Measurements from ENCODE around the gene STAT5B.
"Not testable (repeated sequence)": the region's sequence is repeated elsewhere in the genome, so short reads cannot be mapped to it uniquely, and the experiment has no call there.

STAT5B gene

DNA sequence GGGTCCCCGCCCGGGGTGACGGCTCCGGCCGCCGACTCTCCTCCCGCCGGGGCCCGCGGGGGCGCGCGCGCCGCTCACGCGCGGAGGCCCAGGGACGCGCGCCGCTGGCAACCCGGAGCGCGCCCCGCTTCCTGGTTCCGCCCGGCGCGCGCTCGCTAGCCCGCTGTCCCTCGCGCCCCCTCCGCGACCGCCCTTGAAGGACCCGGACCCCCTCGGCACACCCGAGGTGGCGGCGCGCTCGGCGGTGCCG is at the start of gene STAT5B:
STAT5B (minus strand) TSS at position 33 of the 250 bp plus-strand sequence. CDS start 44,264 bp downstream, outside the sequence.
- peak; percentile 88 for DNase-seq (ENCODE audit: low spot score)

DNA sequence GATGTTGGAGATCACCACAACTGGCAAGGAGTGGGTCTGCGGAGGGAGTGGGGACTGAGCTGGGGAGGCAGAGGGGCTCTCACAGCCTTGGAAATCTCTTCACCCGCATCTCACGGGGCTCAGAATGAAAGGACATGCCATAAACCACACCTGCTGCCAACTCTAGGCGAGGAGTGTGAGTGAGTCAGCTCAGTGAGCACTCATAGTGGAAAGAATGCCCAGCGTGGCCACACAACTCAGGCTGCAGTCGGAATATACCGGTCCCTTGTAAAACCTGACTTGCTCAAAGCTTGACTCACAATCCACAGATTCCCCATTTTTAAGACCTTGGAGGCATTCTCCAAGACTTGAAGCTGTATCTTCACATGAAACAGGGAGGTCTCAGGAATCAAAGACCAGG is 48.8 kb upstream of the STAT5B start:
- DNase-seq (ENCODE audit: low spot score) = no peak

DNA sequence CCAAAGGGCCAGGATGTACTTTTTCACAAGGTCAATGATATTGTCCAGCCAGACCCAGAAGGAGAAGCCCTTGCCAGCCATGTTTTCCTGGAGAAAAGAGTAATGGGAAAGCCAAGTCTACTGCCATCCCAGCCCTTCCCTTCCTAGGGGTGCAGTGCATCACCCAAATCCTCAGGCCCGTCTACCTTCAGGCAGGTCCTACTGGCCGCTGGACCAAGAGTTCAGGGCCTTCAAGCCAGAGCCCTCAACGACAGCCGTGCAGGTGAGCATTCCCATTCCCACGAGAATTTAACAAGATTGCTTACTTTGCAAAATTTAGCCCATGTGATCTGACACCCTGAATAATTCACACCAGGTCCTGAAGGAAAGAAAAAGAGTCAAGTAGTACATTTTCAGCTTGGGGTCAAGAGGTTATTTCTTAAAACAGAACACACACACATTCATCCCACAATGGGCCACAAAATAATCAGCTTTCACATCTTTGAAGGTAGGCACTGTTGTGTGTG is 47.1 kb upstream of the STAT5B start:
- DNase-seq (ENCODE audit: low spot score) = no peak

DNA sequence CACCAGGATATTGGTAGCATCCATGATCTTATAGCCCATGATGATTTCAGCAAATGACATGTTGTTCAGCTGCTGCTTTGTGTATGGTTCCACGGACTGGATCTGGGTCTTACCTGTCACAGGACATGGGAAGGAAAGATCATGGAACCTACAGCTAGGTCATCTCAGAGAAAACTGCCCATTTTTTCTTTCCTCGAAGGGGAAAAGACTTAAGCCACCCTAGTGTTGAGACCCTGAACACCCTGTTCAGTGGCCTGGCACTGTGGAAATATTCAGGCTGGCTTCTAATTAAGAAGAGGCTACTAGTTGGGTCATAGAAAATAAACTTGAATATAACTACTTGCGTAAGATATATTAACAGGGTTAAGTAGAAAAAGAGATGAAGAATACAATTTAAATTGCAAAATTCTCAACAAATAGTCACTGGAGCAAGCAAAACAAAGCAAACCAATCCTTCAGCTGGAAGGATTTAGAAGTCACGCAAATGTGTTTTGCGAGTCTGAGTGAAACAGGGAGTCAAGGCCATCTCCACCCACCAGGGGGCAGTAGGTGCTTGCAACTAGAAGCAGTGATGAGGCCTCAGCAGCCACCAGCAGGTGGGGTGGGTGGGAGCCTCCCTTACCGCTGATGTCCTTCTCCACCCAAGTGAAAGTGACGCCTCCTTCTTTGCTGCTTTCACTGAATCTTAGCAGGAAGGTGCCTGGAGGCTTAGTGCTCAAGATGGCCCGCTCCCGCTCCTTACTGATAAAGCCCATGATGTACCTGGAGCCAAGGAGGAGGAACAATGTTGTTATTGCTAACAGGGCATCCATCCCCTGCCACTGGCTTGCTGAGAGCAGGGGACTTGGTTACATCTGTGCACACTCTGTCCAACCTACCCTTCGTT is 46.4 kb upstream of the STAT5B start:
- DNase-seq (ENCODE audit: low spot score) = peak; percentile 93

DNA sequence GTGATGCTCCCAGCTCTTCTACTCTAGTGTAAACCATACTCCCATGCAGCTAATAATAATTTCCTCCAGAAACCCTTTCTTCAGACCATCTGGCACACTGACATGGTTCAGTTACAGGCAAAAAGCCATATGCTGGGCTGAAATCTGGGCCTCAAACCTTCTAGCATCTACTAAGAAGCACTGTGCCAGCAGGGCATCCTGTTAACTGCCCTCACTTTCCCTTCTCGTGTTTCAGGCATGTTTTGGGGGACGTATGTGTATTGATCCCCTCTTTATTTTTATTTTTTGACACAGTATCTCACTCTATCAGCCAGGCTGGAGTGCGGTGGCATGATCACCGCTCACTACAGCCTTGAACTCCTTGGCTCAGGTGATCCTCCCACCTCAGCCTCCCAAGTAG is 45.4 kb upstream of the STAT5B start:
- DNase-seq (ENCODE audit: low spot score) = no peak

DNA sequence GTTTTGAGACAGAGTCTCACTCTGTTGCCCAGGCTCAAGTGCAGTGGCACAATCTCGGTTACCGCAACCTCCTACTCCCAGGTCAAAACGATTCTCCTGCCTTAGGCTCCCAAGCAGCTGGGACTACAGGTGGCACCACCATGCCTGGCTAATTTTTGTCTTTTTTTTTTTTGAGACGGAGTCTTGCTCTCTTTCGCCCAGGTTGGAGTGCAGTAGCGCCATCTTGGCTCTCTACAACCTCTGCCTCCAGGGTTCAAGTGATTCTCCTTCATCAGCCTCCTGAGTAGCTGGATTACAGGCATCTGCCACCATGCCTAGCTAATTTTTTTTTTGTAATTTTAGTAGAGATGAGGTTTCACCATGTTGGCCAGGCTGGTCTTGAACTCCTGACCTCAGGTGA is 41.8 kb upstream of the STAT5B start:
- not testable (repeated sequence) for DNase-seq (ENCODE audit: low spot score)

DNA sequence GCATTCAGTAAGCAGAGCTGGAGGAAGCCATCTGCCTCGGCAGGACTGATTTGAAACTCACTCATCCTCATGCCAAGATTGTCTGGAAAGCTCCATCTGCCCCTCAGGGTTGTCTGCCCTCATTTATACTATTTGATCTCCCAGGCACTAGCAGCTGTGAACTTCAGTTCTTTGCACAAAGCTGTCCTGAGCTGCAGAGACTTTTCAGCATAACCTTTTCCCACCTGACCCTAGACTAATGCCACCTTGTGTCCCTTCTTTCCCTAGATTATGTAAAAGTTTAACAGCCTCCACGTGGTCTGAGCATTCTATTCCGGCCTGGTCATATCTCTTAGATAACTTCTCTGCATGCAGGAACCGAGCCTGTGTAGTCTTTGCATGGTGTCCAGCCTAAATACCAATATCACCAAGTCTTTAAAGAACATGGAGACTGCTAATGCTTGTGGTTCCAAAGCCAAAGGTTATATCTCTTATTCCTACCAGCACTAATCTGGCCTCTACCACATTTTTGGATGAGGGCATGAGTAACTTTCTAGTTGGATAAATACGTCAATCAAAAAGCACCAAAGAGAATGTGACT is 41.2 kb upstream of the STAT5B start:
- DNase-seq (ENCODE audit: low spot score) = no peak

DNA sequence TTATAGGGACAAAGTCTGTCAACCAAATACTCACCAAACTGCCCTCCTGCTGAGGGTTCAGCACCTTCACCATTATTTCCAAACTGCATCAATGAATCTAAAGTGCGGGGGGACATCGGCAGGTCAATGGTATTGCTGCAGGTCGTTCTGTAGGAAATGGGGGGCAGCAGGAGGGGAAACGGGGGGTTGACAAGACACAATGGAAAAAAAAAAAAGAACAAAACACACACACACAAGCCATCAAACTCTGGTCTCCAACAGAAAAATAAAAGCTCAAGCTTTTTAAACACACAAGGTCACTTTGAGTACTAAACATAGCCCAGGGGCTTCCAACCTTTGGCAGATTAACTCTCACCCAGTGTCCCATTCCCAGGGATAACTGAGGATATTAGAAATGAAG is 40.6 kb upstream of the STAT5B start:
- no peak for DNase-seq (ENCODE audit: low spot score)

DNA sequence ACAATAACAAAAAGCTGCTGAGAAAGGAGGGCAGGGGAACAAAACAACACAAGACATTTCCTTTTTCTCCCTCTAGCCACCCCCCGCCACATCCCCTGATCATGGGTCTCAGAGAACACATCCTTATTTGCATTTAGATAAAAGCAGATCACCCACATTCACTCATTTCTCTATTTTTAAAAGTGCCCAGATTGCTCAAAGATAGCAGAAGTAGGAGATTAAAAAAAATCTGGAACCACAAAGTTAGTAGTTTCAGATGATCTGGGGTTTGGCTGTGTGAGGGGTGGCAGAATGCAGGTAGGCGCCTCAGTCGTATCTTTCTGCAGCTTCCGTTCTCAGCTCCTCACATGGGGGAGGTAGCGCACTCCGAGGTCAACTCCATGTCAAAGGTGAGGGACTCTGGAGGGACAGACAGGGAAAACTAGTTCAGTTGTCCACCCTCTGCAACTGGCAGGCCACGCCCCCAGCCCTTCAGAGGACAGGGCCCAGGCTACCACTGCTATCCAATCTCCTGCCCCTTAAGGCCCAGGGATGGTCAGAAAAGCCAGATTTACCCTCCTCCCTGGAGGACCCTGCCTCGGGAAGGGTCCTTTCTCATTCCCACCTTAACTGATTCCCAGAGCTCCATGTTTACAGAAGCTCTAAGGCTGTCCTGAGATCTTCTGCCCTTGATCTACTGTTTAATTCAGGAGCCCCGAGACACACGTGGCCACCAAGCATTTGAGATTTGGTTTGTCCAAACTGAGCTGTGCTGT is 39.4 kb upstream of the STAT5B start:
- no peak for DNase-seq (ENCODE audit: low spot score)

DNA sequence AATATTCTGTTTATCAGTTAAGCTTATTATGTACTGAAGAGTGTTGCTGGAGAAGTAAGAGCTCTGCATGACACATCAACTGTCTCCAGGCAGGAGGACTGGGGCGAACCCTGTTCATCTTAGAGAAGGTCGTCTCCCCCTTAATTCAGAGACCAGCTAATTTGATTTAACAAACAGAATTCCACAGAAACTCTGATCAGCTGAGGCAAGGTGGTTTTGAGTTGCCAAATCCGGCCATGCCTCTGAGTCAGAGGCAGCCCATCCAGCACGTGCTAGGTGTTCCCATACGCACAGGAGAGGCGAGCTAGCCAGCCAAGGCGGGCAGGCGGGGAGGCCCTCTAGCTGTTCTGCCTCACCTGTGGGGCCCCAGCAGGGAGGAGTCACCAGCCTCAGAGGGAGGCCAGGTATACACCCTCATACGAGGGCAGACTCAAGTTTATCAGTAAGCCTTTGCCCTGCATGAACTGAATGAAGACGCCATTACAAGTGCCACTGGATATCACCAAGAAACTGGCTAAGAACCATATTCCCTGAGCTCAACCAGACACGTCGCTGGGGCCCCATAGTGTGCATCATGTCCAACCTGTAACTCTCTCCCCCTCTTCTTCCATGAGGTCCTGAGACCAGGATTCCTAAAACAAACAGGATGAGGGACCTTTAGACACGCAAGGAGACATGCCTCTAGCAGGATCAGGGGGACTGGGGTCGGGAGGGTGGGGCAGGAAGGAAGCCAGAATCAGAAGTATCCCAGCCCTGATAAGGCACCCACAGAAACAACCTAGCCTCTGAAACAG is 37.8 kb upstream of the STAT5B start:
- DNase-seq (ENCODE audit: low spot score) = no peak

DNA sequence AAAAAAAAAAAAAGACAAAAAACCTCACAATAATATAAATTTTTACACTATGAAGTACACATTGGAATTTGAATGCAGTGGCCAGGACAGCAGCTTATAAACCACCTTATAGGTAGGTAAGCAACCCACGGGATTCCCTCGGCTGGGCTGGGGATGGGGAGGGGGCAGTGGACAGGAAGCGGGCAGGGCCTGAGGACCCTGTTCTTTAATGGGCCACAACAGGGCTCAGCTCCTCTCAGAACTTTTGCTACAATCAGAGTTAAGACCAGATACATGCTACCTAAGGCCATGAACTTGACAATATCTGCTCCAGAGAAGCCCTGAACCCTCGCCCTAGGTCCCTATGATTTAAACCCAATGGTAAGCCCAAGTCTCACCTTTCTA is 37.2 kb upstream of the STAT5B start:
- DNase-seq (ENCODE audit: low spot score) = no peak

DNA sequence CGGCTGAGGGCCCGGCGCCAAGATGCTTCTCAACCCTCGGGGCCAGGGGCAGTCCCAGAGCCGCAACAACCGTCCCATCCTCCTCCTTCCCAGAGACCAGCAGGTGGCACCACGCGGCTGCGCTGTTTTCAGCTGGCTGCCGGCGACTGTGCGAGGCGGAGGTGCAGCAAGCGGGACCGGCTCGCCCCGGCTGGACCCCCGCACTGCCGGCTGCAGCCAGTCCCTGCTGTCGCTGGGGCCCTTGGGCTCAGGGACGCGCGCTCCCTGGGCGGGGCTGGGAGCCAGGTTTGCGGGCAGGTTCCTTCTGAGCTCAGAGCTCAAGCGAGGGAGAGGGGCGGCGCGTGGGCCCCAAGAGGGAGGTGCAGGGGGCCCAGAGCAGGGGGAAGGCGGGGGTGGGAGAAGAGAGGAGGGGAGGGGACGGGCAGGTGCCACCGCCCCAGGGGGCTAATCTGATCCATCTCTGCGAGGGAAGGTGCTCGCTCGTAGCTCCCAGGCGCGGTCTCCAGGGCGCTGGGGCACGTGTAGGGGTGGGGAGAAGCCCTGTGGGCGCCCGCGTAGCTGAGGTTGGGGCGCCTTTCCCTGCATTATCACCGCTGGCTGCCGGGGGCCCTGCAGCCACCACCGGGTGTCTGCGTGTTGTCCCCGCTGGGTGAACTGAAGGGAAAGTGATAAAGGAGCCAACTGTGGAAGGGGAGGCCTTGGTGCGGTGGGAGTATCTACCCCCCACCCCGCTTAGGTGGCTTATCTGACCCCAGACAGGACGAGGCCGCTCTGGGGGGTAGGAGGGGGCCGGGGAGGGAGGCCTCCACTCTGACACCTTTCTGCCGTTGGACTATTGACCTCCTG is 36.3 kb upstream of the STAT5B start:
- peak; percentile 86 for DNase-seq (ENCODE audit: low spot score)

DNA sequence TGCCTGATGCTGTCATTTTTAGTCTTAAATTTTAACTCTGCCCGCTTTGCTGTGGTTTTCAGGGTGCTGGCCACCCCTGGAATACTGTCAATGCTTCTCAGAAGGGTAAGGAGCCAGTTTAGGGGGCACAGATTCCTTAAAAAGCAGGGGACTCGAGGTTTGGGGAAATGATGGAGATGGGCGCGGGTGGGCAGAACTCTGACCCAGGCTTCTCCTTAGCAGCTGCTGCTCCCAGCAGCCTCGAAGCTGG is 35.8 kb upstream of the STAT5B start:
- DNase-seq (ENCODE audit: low spot score) = no peak

DNA sequence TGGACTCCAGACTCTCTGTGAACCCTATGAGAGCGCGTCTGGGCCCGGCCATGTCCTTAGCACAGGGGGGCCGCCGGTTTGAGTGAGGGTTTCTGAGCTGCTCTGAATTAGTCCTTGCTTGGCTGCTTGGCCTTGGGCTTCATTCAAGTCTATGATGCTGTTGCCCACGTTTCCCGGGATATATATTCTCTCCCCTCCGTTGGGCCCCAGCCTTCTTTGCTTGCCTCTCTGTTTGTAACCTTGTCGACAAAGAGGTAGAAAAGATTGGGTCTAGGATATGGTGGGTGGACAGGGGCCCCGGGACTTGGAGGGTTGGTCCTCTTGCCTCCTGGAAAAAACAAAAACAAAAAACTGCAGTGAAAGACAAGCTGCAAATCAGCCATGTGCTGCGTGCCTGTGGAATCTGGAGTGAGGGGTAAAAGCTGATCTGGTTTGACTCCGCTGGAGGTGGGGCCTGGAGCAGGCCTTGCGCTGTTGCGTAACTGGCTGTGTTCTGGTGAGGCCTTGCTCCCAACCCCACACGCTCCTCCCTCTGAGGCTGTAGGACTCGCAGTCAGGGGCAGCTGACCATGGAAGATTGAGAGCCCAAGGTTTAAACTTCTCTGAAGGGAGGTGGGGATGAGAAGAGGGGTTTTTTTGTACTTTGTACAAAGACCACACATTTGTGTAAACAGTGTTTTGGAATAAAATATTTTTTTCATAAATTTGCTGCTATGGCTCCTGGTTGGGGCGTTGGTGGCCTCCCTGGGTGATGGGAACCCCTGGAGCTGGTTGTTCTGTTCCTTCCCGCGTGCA is 35.2 kb upstream of the STAT5B start:
- DNase-seq (ENCODE audit: low spot score) = peak; percentile 85

DNA sequence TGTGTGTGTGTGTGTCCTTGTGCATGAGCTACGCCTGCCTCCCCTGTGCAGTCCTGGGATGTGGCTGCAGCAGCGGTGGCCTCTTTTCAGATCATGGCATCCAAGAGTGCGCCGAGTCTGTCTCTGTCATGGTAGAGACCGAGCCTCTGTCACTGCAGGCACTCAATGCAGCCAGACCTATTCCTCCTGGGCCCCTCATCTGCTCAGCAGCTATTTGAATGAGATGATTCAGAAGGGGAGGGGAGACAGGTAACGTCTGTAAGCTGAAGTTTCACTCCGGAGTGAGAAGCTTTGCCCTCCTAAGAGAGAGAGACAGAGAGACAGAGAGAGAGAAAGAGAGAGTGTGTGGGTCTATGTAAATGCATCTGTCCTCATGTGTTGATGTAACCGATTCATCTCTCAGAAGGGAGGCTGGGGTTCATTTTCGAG is 34.6 kb upstream of the STAT5B start:
- DNase-seq (ENCODE audit: low spot score) = no peak

DNA sequence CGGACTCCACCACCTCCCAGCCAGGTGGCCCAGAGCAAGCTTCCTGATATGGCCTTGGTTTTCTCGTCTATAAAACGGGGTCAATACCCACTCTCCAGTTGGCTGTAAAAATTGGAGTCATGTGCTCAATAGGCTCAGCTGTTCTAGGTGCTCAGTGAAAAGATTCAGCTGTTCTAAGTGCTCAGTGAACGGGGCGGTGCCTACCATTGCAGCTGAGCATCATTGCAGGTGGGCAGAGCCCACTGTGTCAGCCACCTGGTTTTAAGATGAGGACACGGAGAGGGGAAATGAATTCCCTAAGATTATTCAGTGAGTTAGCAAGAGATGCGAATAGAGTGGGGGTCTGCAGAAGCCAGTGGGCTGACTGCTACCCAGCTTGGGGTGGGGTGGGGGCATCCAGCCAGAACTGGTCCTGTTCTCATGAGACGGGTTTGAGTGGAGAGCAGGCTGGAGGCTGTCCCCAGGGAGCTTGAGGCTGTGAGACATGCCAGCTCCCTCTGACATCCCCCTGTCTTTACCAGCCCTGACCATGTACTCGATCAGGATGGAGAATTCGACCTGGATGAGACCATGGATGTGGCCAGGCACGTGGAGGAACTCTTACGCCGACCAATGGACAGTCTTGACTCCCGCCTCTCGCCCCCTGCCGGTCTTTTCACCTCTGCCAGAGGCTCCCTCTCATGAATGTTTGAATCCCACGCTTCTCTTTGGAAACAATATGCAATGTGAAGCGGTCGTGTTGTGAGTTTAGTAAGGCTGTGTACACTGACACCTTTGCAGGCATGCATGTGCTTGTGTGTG is 34.0 kb upstream of the STAT5B start:
- DNase-seq (ENCODE audit: low spot score) = no peak

DNA sequence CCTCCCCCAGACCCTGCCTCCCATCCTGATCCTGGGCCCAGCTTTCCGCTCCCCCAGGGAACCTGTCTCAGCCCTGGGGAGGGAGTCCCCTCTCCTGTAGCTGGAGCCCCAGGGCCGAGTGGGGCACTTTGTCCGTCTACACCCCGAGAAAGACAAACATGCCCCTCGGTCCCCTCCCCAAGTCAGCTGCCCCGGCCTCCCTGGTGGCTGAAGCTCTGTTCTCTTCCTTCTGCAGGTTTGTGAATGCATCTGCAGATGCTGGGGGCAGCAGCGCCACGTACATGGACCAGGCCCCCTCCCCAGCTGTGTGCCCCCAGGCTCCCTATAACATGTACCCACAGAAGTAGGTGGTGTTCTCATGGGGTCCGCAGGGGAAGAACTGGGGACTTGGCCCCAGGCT is 33.0 kb upstream of the STAT5B start:
- no peak for DNase-seq (ENCODE audit: low spot score)

DNA sequence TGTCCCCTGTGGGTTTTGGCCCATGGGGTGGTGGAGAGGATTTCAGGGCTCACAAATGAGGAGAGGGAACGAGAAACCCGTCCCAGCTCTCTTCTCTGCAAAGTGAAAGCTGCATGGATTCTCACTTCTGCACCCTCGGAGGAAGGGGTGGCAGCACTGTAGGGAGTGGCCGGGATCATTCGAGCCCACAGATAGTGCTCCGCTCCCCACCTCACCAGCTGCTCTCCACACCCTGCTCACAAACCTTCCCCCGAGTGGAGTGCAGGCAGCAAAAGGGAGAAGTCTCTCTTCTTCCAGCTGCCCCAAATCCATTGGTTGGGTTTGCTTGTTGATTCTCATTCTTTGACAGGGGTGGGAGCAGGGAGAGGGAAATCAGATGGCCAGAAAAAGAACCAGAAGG is 32.3 kb upstream of the STAT5B start:
- DNase-seq (ENCODE audit: low spot score) = no peak

DNA sequence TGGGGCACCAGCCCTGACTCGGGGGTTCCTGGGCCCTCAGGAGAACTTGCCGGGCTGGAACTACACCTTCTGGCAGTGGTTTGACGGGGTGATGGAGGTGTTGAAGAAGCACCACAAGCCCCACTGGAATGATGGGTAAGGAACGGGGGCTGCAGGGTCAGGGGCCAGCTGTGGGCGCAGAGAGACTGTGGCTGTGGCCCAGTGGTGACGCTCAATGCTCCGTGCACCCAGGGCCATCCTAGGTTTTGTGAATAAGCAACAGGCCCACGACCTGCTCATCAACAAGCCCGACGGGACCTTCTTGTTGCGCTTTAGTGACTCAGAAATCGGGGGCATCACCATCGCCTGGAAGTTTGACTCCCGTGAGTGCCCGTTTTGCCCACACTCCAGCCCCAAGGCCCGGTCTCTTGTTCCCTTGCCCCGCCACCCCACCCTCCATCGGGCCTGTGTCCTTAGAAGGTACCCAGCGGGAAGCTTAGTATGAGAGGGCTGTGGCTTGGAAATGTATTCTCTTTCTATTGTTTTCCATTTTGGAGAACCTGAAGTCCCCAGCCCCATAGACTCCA is 31.3 kb upstream of the STAT5B start:
- no peak for DNase-seq (ENCODE audit: low spot score)

DNA sequence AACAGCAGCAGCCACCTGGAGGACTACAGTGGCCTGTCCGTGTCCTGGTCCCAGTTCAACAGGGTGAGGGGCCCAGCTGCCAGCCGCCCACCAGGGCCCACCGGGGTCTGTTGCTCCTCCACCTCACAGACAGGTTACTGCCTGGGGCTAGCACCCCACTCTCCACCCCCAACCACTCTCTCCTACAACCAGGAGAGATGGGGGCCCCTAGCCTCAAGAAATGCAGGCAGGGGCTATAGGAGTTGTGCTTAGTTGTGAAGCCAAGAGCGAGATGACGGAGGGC is 30.1 kb upstream of the STAT5B start:
- DNase-seq (ENCODE audit: low spot score) = no peak
